GM08714 (cell line): Measurements from ENCODE around the gene NDST4.

ENCODE experiments used
- H3K4me3 ChIP-seq: fragments of 200-500 bp; sonication (Bioruptor generic); 2 replicates; pipeline ENCODE4 v1.5.1; 2014; ENCODE audit warnings: mild to moderate bottlenecking, low read length, inconsistent platforms
- ZNF274 ChIP-seq: IDR thresholded peaks from 2 replicates; pipeline ENCODE4 v1.6.1; 2012; ENCODE audit warnings: mild to moderate bottlenecking, low read depth, low read length

NDST4 gene

GRCh38 chr4:114900934-114901333, 212.5 kb downstream of the NDST4 start:
- H3K4me3 ChIP-seq: no peak overlapping the region

DNA sequence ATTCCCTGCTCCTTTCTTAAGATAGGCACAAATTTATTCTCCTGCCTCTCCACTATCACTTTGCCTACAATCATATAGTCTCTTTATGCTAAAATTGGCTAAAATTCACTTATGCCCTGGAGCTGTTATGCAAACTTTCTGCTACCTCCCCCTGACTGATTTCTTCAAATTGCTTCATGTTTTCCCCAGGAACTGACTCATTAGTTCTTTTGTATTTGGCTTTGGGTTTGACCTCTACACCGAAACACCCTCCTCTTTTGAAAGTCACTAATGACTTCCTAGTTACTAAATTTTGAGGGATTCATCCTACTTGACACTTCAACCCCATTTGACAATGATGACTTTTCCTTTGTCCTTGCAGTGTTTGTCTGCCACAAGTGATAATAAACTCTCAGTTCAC, 222.6 kb downstream of the NDST4 start:
- TF ChIP-seq ZNF274: no peak
- no peak overlapping the region for H3K4me3 ChIP-seq

More at GRCh38 chr4:114900934-114901333, 212.5 kb downstream of the NDST4 start:
- TF ChIP-seq ZNF274: no peak

DNA sequence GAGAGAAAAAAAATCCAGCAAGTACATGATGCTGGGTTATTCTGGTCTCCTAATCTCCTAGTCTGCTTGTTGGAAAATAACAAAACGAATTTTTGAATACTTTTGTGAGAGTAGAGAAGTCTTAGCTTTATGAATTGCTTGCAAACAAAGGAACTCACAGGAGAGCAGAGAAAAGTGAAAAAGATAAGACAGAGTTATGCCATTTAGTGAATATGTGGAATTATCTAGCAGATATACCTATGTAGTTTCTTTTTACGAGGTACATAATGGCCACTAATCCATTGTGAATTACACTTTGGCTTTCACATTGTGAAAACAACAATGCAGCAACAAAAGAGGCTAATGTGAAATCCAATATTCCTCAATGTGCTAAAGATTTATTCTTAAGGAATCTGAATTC, 226.7 kb downstream of the NDST4 start:
- no peak for TF ChIP-seq ZNF274

DNA sequence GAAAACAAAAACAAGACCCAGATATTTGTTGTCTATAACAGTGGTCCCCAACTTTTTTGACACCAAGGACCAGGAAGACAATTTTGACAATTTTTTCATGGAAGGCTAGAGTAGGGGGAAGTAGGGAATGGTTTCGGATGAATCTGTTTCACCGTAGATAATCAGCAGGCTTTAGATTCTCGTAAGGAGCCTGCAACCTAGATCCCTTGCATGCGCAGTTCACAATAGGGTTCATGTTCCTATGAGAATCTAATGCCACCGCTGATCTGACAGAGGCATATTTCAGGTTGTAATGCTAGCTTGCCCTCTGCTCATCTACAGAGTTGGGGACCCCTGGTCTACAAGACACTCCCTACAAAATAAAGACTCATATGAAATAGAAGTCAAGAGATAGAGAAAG, 229.8 kb downstream of the NDST4 start:
- TF ChIP-seq ZNF274: no peak
- H3K4me3 ChIP-seq: no peak overlapping the region

More for the DNA sequence above, 226.7 kb downstream of the NDST4 start:
- no peak overlapping the region for H3K4me3 ChIP-seq

GRCh38 chr4:114879916-114880669, 233.3 kb downstream of the NDST4 start:
- no peak for TF ChIP-seq ZNF274

GRCh38 chr4:114875630-114876029, 237.8 kb downstream of the NDST4 start:
- no peak overlapping the region for H3K4me3 ChIP-seq
- no peak for TF ChIP-seq ZNF274

More at GRCh38 chr4:114879916-114880669, 233.3 kb downstream of the NDST4 start:
- no peak overlapping the region for H3K4me3 ChIP-seq

DNA sequence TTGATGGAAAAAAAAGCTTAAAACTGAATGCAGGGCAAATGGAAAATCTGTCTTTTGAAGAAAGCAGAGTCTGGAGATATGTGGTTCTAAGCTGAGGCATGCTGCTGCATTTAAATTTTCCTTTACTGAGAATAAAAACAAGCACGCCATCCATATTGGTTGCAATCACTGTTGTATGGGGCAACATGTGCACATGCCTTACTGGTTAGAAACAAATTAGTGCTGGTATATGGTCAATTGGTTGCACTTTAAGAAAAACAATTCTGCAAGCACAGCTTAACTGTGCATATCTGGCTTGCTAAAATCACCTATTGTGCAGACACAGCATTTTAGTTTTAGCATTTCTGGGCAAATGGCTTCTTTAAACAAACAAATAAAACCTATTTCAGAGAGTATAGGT, 239.1 kb downstream of the NDST4 start:
- no peak overlapping the region for H3K4me3 ChIP-seq
- TF ChIP-seq ZNF274: no peak

DNA sequence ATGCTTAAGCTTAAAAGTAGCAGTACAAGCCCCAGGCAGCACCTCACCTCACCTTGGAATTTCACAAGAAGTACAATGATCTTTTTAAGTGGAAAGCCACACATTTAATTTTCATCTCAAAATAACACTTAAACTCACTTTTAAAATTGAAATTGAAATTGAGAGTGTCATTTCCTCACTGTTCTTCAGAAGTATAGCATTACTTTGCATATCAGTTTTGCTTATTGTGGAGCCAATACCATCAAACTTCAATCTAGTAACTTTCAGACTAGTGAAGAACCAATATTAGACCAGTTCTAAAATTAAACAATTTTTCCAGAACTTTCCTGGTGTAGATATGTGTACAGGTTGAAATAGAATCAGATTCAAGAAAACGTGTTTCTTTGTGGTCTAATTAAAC, 242.4 kb downstream of the NDST4 start:
- no peak overlapping the region for H3K4me3 ChIP-seq
- TF ChIP-seq ZNF274: no peak

GRCh38 chr4:114866901-114867670, 246.3 kb downstream of the NDST4 start:
- H3K4me3 ChIP-seq: no peak overlapping the region
- no peak for TF ChIP-seq ZNF274

DNA sequence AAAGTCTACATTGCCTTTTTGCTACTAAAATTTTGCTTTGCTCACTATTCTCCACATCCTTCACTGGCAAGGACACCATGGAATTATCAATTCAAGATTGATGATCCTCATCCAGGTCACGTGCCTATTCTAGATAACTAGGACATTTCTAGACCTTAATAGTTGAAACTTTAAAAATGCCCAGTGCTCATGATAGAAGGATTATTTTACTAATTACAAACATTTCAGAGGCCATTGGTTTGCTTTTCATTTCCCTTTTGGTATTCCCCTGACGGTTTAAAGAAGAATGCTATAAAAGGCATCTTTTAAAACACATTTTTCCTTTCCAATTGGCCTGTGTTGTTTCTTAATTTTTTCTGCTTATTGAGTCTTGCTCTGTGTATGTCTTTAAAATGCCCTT, 249.4 kb downstream of the NDST4 start:
- no peak overlapping the region for H3K4me3 ChIP-seq

GRCh38 chr4:114860786-114861185, 252.6 kb downstream of the NDST4 start:
- TF ChIP-seq ZNF274: no peak
- no peak overlapping the region for H3K4me3 ChIP-seq

More for the DNA sequence above, 249.4 kb downstream of the NDST4 start:
- TF ChIP-seq ZNF274: no peak

- no peak for TF ChIP-seq ZNF274
- H3K4me3 ChIP-seq: no peak overlapping the region
Measured at GRCh38 chr4:114857831-114858230, 255.6 kb downstream of the NDST4 start.

DNA sequence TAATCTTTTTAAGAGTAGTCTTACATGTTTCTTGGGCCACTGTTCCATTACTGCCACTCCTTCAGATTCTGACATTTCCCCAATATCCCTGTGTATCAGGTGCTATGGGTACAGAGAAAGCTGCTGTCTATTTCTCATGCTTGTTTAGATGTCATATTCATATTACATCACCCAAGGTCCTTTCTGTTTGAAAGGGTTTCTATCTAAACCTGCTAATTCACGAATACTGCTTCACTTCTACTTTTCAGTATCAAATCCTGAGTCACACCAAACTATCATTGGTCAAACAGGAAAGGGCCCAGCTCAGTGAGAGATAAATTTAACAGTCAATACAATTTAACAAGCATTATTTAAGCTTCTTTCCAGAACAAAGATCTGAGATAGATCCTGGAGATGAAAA, 273.4 kb downstream of the NDST4 start:
- no peak for TF ChIP-seq ZNF274
- no peak overlapping the region for H3K4me3 ChIP-seq

- no peak overlapping the region for H3K4me3 ChIP-seq
- TF ChIP-seq ZNF274: no peak
Measured at GRCh38 chr4:114830628-114831027, 282.8 kb downstream of the NDST4 start.

GRCh38 chr4:114827651-114828050, 285.8 kb downstream of the NDST4 start:
- no peak for TF ChIP-seq ZNF274
- no peak overlapping the region for H3K4me3 ChIP-seq
